H1 (cell line): ENCODE measurements around the gene PLEKHO1. TPM values are rescaled to one million over a fixed set of nuclear protein-coding genes. Genes with fewer than 3 reads are reported as not detected.

Experiments
- CTCF ChIA-PET: fragments of 300-600 bp; sonication (Branson Sonifier 250); formaldehyde crosslinking; loops from one replicate; lab custom pipeline; 2021; ENCODE audit not compliant: partially characterized antibody; lab: Charles Lee
- POLR2A ChIA-PET: fragments of 300-600 bp; sonication (Branson Sonifier 250); formaldehyde crosslinking; loops from one replicate; lab custom pipeline; 2021; ENCODE audit warnings: inconsistent platforms; ENCODE audit not compliant: partially characterized antibody; lab: Charles Lee
- DNase-seq, 2 experiments: peaks; one replicate each; pipeline versions ENCODE4 v3.0.0 to v3.0.0-alpha.2; 2010 to 2022; ENCODE audit warnings: low spot score in 2 of 2, low read depth in 1 of 2, mixed read lengths in 1 of 2
- FAIRE-seq: peaks from 2 replicates; lab custom pipeline; 2011; peaks lifted over from hg19 to GRCh38; lab: Jason Lieb, UNC
- H2AFZ ChIP-seq: 2 replicates; pipeline ENCODE4 v1.8.1; 2012; ENCODE audit warnings: low read length, inconsistent platforms
- H2AK5ac ChIP-seq: 2 replicates; pipeline ENCODE4 v1.6.1; 2013; ENCODE audit warnings: low read depth, low read length
- H2BK120ac ChIP-seq: replicated peaks from 2 replicates; pipeline ENCODE3; 2013; ENCODE audit warnings: low read depth, low read length, inconsistent platforms
- H2BK12ac ChIP-seq: 2 replicates; pipeline ENCODE4 v1.6.1; 2013; ENCODE audit warnings: low read depth, low read length
- H2BK15ac ChIP-seq: 2 replicates; pipeline ENCODE4 v1.6.1; 2013; ENCODE audit warnings: low read length
- H2BK20ac ChIP-seq: 2 replicates; pipeline ENCODE4 v1.6.1; 2013; ENCODE audit warnings: low read length
- H2BK5ac ChIP-seq: 2 replicates; pipeline ENCODE4 v1.6.1; 2013; ENCODE audit warnings: low read depth, low read length
- H3K14ac ChIP-seq: 2 replicates; pipeline ENCODE4 v1.6.1; 2013; ENCODE audit warnings: inconsistent platforms; ENCODE audit not compliant: insufficient read length
- H3K18ac ChIP-seq: 2 replicates; pipeline ENCODE4 v1.6.1; 2013; ENCODE audit warnings: low read length; ENCODE audit errors: extremely low read depth
- H3K23ac ChIP-seq: 2 replicates; pipeline ENCODE4 v1.6.1; 2013; ENCODE audit warnings: inconsistent platforms; ENCODE audit not compliant: insufficient read length
- H3K23me2 ChIP-seq: 2 replicates; pipeline ENCODE4 v1.6.1; 2013; ENCODE audit warnings: low read depth, low read length
- H3K27ac ChIP-seq: 2 replicates; pipeline ENCODE4 v1.6.1; 2011; ENCODE audit warnings: low read depth, low read length, inconsistent platforms
- H3K27me3 ChIP-seq, 4 experiments: replicated peaks in 1 of 4; 1 replicate in 1 of 4; 2 replicates in 3 of 4; pipeline versions ENCODE4 v1.6.1 to v1.8.1; 2011 to 2013; ENCODE audit warnings: low read length in 3 of 4, mild to moderate bottlenecking in 3 of 4, inconsistent platforms in 2 of 4, mixed read lengths in 2 of 4, moderate library complexity in 1 of 4; ENCODE audit not compliant: control insufficient read depth in 3 of 4, insufficient read depth in 3 of 4; ENCODE audit errors: extremely low read depth in 1 of 4
- H3K36me3 ChIP-seq, 4 experiments: 2 replicates each; pipeline versions ENCODE4 v1.6.1 to v1.8.1; 2011 to 2013; ENCODE audit warnings: mild to moderate bottlenecking in 4 of 4, low read length in 3 of 4, moderate library complexity in 2 of 4, control low read depth in 1 of 4, inconsistent platforms in 1 of 4; ENCODE audit not compliant: insufficient read depth in 4 of 4, control insufficient read depth in 2 of 4
- H3K4ac ChIP-seq: replicated peaks from 2 replicates; pipeline ENCODE3; 2013; ENCODE audit warnings: low read length, low read depth, mixed read lengths, inconsistent platforms; ENCODE audit not compliant: insufficient read length
- H3K4me1 ChIP-seq, 4 experiments: replicated peaks in 1 of 4; 1 replicate in 1 of 4; 2 replicates in 3 of 4; pipeline versions ENCODE4 v1.6.1 to v1.8.1; 2011 to 2013; ENCODE audit warnings: low read length in 3 of 4, inconsistent platforms in 2 of 4, mixed read lengths in 1 of 4; ENCODE audit not compliant: insufficient read depth in 4 of 4, control insufficient read depth in 3 of 4
- H3K4me2 ChIP-seq, 2 experiments: 2 replicates each; pipeline versions ENCODE4 v1.6.1 to v1.8.1; 2011 to 2013; ENCODE audit warnings: low read depth in 2 of 2, low read length in 2 of 2, control low read depth in 1 of 2, inconsistent platforms in 1 of 2, mild to moderate bottlenecking in 1 of 2; ENCODE audit not compliant: insufficient read depth in 1 of 2
- H3K4me3 ChIP-seq, 4 experiments: fragments of 200-600, 300-600 bp in 1 of 4; sonication (generic), shearing (Covaris generic), sonication (Bioruptor Twin) in 1 of 4; 2 replicates each; pipeline versions ENCODE4 v1.5.1 to v1.8.1; 2011 to 2016; ENCODE audit warnings: low read length in 4 of 4, low read depth in 3 of 4, control low read depth in 2 of 4, inconsistent platforms in 2 of 4, mild to moderate bottlenecking in 2 of 4, mixed read lengths in 1 of 4, moderate library complexity in 1 of 4; ENCODE audit not compliant: insufficient read depth in 2 of 4; ENCODE audit errors: extremely low read depth in 1 of 4
- H3K56ac ChIP-seq: replicated peaks from 2 replicates; pipeline ENCODE3; 2013; ENCODE audit warnings: low read depth, mild to moderate bottlenecking, mixed read lengths, low read length, inconsistent platforms; ENCODE audit not compliant: insufficient read length
- H3K79me1 ChIP-seq: 2 replicates; pipeline ENCODE4 v1.6.1; 2013; ENCODE audit warnings: low read depth, low read length, control low read depth
- H3K79me2 ChIP-seq, 2 experiments: 2 replicates each; pipeline versions ENCODE4 v1.6.1 to v1.8.1; 2012 to 2013; ENCODE audit warnings: low read length in 2 of 2, mild to moderate bottlenecking in 2 of 2, inconsistent platforms in 1 of 2; ENCODE audit not compliant: insufficient read depth in 2 of 2, control insufficient read depth in 1 of 2
- H3K9ac ChIP-seq, 4 experiments: replicated peaks in 1 of 4; 1 replicate in 1 of 4; 2 replicates in 3 of 4; pipeline versions ENCODE4 v1.6.1 to v1.8.1; 2011 to 2013; ENCODE audit warnings: low read depth in 3 of 4, low read length in 3 of 4, control low read depth in 2 of 4, mild to moderate bottlenecking in 2 of 4, moderate library complexity in 2 of 4, inconsistent platforms in 1 of 4; ENCODE audit errors: extremely low read depth in 1 of 4
- H3K9me3 ChIP-seq, 2 experiments: 2 replicates each; pipeline versions ENCODE4 v1.6.1 to v1.8.1; 2012 to 2013; ENCODE audit warnings: mild to moderate bottlenecking in 2 of 2, moderate library complexity in 2 of 2, control low read depth in 1 of 2, inconsistent platforms in 1 of 2, low read depth in 1 of 2, low read length in 1 of 2, mixed read lengths in 1 of 2; ENCODE audit not compliant: insufficient read depth in 2 of 2
- H4K20me1 ChIP-seq, 2 experiments: replicated peaks in 1 of 2; 2 replicates each; pipeline versions ENCODE3 to v1.8.1; 2011 to 2013; ENCODE audit warnings: inconsistent platforms in 2 of 2, low read length in 2 of 2, mild to moderate bottlenecking in 1 of 2; ENCODE audit not compliant: insufficient read depth in 2 of 2, control insufficient read depth in 1 of 2
- H4K5ac ChIP-seq: 2 replicates; pipeline ENCODE4 v1.6.1; 2013; ENCODE audit warnings: low read length, low read depth, mixed read lengths, inconsistent platforms; ENCODE audit not compliant: insufficient read length
- H4K8ac ChIP-seq: 2 replicates; pipeline ENCODE4 v1.8.0; 2013; ENCODE audit warnings: mild to moderate bottlenecking, moderate library complexity, low read length, inconsistent platforms; ENCODE audit not compliant: insufficient read depth; ENCODE audit errors: extremely low read depth
- H4K91ac ChIP-seq: replicated peaks from 2 replicates; pipeline ENCODE3; 2013; ENCODE audit warnings: low read length, mixed read lengths, inconsistent platforms; ENCODE audit not compliant: insufficient read length
- GTF2F1 ChIP-seq: IDR thresholded peaks from 2 replicates; pipeline ENCODE4 v1.6.1; 2012; ENCODE audit warnings: low read depth, low read length, improper control_type of control experiment, borderline replicate concordance
- PHF8 ChIP-seq: fragments of 200-600 bp; sonication (generic); conservative IDR thresholded peaks from 2 replicates; pipeline ENCODE4 v1.7.1; 2012; ENCODE audit warnings: low read depth, mild to moderate bottlenecking, inconsistent platforms, low read length, moderate library complexity
- SP4 ChIP-seq: IDR thresholded peaks from 2 replicates; pipeline ENCODE4 v1.6.1; 2012; ENCODE audit warnings: low read length, inconsistent platforms
- WGBS, 2 experiments: shearing (Covaris generic) in 1 of 2; methylation state at CpG; one replicate each; pipeline versions ENCODE4 v1.1.6 to v1.1.7; 2013 to 2015; ENCODE audit warnings: low lambda C conversion rate in 2 of 2, mixed read lengths in 2 of 2, inconsistent platforms in 1 of 2, low coverage in 1 of 2, missing lambda C conversion rate in 1 of 2; ENCODE audit not compliant: insufficient replicate concordance in 2 of 2, insufficient coverage in 1 of 2, insufficient read length in 1 of 2; ENCODE audit errors: extremely low coverage in 1 of 2, missing lambda C conversion rate in 1 of 2; 5-methylcytosine and 5-hydroxymethylcytosine counted together
- polyA plus RNA-seq, 7 experiments: library from polyadenylated mRNA; depleted of rRNA in 3 of 7; stranded (reverse) in 5 of 7; unstranded in 2 of 7; fragments of >200 nt in 5 of 7; fragments of 200-250 nt in 2 of 7; gene quantifications; 1 replicate in 5 of 7; 2 replicates in 1 of 7; 4 replicates in 1 of 7; pipeline versions ENCODE4 v1.2.1 to v1.2.3, GENCODE V29; 2011 to 2013; ENCODE audit warnings: missing spikeins in 2 of 7, mixed read lengths in 2 of 7
- total RNA-seq: library from RNA; stranded (reverse); fragmentation: NEBNext Ultra II Directional; extraction: Animal tissue kit (Norgen Biotek cat#: 25700); gene quantifications from 2 replicates; pipeline ENCODE4 v1.2.1, GENCODE V29; 2021

The PLEKHO1 gene
- total and polyA plus RNA-seq, 2 of the 8 experiments (the other 6 are each of a cell fraction or from before 2014, with no cell fraction given) = 23.2 to 37.0 TPM

DNA sequence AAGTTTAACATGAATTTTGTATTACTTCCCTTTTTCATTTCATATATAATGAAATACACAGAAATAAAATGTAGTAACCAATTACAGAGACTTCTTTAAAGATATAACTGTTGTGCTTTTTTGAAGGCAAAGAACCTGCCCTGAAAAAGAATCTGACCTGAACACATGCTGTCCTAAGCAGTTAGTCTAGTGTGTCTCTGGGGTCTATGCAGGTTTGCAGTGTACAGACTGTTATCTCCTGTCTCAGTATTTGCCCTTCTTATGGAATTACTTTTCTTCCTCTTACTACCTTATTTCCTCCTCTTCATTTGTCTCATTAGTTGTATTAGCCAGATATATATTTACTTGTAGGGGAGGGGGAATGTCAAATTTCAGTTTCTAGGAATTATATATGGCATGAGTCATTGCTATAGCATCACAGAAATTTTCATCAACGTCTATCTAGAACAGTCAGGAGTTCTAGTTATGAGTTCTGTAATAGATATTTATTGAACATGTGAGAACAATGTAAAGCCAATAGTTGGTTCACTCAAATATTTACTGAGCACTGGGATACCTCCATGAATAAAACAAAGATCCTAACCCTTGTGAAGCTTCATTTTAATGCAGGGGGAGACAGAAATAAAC is 28.4 kb upstream of the PLEKHO1 start:
- no peak overlapping the region for H3K18ac ChIP-seq
- no peak overlapping the region for H2AK5ac ChIP-seq
- DNase-seq = no peak
- no peaks in the 10 kb centered on the region for H3K4me1 ChIP-seq
- H3K23ac ChIP-seq = no peak overlapping the region
- no peak overlapping the region for H3K9ac ChIP-seq
- H3K79me2 ChIP-seq = no peaks in the 10 kb centered on the region
- WGBS, 2 experiments = 73% methylated on average over 1 of the region's 1 CpG; no CpG with 5 or more reads in 1 of the 2 experiments
- no peak overlapping the region for H2BK12ac ChIP-seq
- no peak overlapping the region for H4K8ac ChIP-seq
- H4K91ac ChIP-seq = no peak overlapping the region
- no peak overlapping the region for H3K56ac ChIP-seq
- H3K27me3 ChIP-seq = no peaks in the 10 kb centered on the region
- H2BK15ac ChIP-seq = no peak overlapping the region
- H3K79me1 ChIP-seq = no peaks in the 10 kb centered on the region
- no peak overlapping the region for H2BK120ac ChIP-seq
- no peak overlapping the region for H2BK5ac ChIP-seq
- H3K36me3 ChIP-seq = no peaks in the 10 kb centered on the region
- FAIRE-seq = no peak
- no peaks in the 10 kb centered on the region for H3K23me2 ChIP-seq
- no peak overlapping the region for H3K4ac ChIP-seq
- H2AFZ ChIP-seq = no peak overlapping the region
- H4K5ac ChIP-seq = no peak overlapping the region
- POLR2A ChIA-PET = interaction anchor here (1.0 kb wide), 1 partner anchor 29 kb away, joined by 3 read pairs; the partner anchor contains the start of gene PLEKHO1
- H3K4me3 ChIP-seq = no peak overlapping the region
- no peaks in the 10 kb centered on the region for H4K20me1 ChIP-seq
- CTCF ChIA-PET = no interaction called here
- no peak overlapping the region for H3K27ac ChIP-seq
- no peak overlapping the region for H2BK20ac ChIP-seq
- no peaks in the 10 kb centered on the region for H3K9me3 ChIP-seq
- H3K14ac ChIP-seq = no peak overlapping the region
- TF ChIP-seq PHF8 (no peak), SP4 (no peak), GTF2F1 (no peak)
- no peak overlapping the region for H3K4me2 ChIP-seq
